Neuronal stem cell (in vitro differentiated cells): ENCODE data around the gene RHD.
"Not testable (repeated sequence)": the region's sequence is repeated elsewhere in the genome, so short reads cannot be mapped to it uniquely, and the experiment has no call there.

Source experiments
- DNase-seq: peaks from one replicate; pipeline ENCODE4 v3.0.0-alpha.2; 2013; ENCODE audit warnings: low spot score
- H2AFZ ChIP-seq: one replicate; pipeline ENCODE4 v1.6.1; 2013; ENCODE audit warnings: mild to moderate bottlenecking, low read length, inconsistent platforms
- H2AK5ac ChIP-seq: 2 replicates; pipeline ENCODE4 v1.6.1; 2013; ENCODE audit warnings: low read depth, mild to moderate bottlenecking, inconsistent platforms, low read length, moderate library complexity, mixed read lengths
- H2BK120ac ChIP-seq: 2 replicates; pipeline ENCODE4 v1.6.1; 2013; ENCODE audit warnings: low read depth, mild to moderate bottlenecking, inconsistent platforms, low read length, moderate library complexity, mixed read lengths
- H2BK12ac ChIP-seq: one replicate; pipeline ENCODE4 v1.6.1; 2013; ENCODE audit warnings: low read length, inconsistent platforms
- H2BK15ac ChIP-seq: 2 replicates; pipeline ENCODE4 v1.6.1; 2013; ENCODE audit warnings: mild to moderate bottlenecking, low read length, inconsistent platforms, mixed read lengths
- H2BK5ac ChIP-seq: one replicate; pipeline ENCODE4 v1.6.1; 2013; ENCODE audit warnings: inconsistent platforms, mild to moderate bottlenecking, low read length, moderate library complexity
- H3K14ac ChIP-seq: one replicate; pipeline ENCODE4 v1.6.1; 2013; ENCODE audit warnings: low read length, inconsistent platforms
- H3K18ac ChIP-seq: 2 replicates; pipeline ENCODE4 v1.6.1; 2013; ENCODE audit warnings: low read length, inconsistent platforms
- H3K23ac ChIP-seq: 2 replicates; pipeline ENCODE4 v1.6.1; 2013; ENCODE audit warnings: low read depth, mild to moderate bottlenecking, mixed read lengths, low read length, inconsistent platforms; ENCODE audit not compliant: poor library complexity
- H3K27ac ChIP-seq: replicated peaks from 3 replicates; pipeline ENCODE4 v1.5.1; 2013; ENCODE audit warnings: low read length, inconsistent platforms
- H3K27me3 ChIP-seq, 3 experiments: 2 replicates each; pipeline ENCODE4 v1.6.1; 2013; ENCODE audit warnings: low read length in 3 of 3, mild to moderate bottlenecking in 2 of 3, inconsistent platforms in 1 of 3, low read depth in 1 of 3, mixed read lengths in 1 of 3, moderate library complexity in 1 of 3; ENCODE audit not compliant: control insufficient read depth in 3 of 3, insufficient read depth in 3 of 3
- H3K36me3 ChIP-seq, 2 donors: replicated peaks in 1 of 2; 2 replicates each; pipeline ENCODE4 v1.6.1; 2013; ENCODE audit warnings: low read length in 2 of 2; ENCODE audit not compliant: control insufficient read depth in 2 of 2, insufficient read depth in 2 of 2
- H3K4ac ChIP-seq: 2 replicates; pipeline ENCODE4 v1.6.1; 2013; ENCODE audit warnings: inconsistent platforms, mild to moderate bottlenecking, low read length, moderate library complexity
- H3K4me1 ChIP-seq, 2 donors: 1 replicate in 1 of 2; 2 replicates in 1 of 2; pipeline ENCODE4 v1.6.1; 2013; ENCODE audit warnings: low read length in 2 of 2, low read depth in 1 of 2; ENCODE audit not compliant: control insufficient read depth in 2 of 2, insufficient read depth in 1 of 2
- H3K4me2 ChIP-seq: one replicate; pipeline ENCODE4 v1.6.1; 2013; ENCODE audit warnings: mild to moderate bottlenecking, low read length, inconsistent platforms; ENCODE audit not compliant: insufficient read depth, poor library complexity, severe bottlenecking
- H3K4me3 ChIP-seq, 2 donors: 2 replicates each; pipeline ENCODE4 v1.5.1; 2013; ENCODE audit warnings: low read length in 2 of 2, mild to moderate bottlenecking in 2 of 2, inconsistent platforms in 1 of 2, moderate library complexity in 1 of 2
- H3K79me1 ChIP-seq: one replicate; pipeline ENCODE4 v1.6.1; 2013; ENCODE audit warnings: low read depth, mild to moderate bottlenecking, inconsistent platforms, low read length, moderate library complexity
- H3K9ac ChIP-seq: one replicate; pipeline ENCODE4 v1.6.1; 2013; ENCODE audit warnings: mild to moderate bottlenecking, low read depth, low read length, inconsistent platforms; ENCODE audit not compliant: poor library complexity
- H3K9me3 ChIP-seq, 2 donors: replicated peaks in 1 of 2; 2 replicates each; pipeline versions ENCODE3 to v1.6.1; 2013; ENCODE audit warnings: low read length in 2 of 2, mild to moderate bottlenecking in 2 of 2, inconsistent platforms in 1 of 2, low read depth in 1 of 2, mixed read lengths in 1 of 2, moderate library complexity in 1 of 2; ENCODE audit not compliant: control insufficient read depth in 2 of 2, insufficient read depth in 1 of 2
- H4K8ac ChIP-seq: one replicate; pipeline ENCODE4 v1.6.1; 2013; ENCODE audit warnings: low read depth, mild to moderate bottlenecking, inconsistent platforms, low read length, moderate library complexity
- H4K91ac ChIP-seq: one replicate; pipeline ENCODE4 v1.6.1; 2013; ENCODE audit warnings: low read length, low read depth, mild to moderate bottlenecking, inconsistent platforms; ENCODE audit not compliant: poor library complexity
- WGBS, 2 donors: extraction: QIAGEN DNeasy Blood & Tissue Kit; methylation state at CpG; one replicate each; pipeline ENCODE4 v1.1.7; 2013; ENCODE audit warnings: missing lambda C conversion rate in 2 of 2, mixed read lengths in 1 of 2; ENCODE audit not compliant: insufficient read length in 2 of 2, insufficient replicate concordance in 1 of 2; ENCODE audit errors: extremely low coverage in 2 of 2; 5-methylcytosine and 5-hydroxymethylcytosine counted together

Gene RHD

DNA sequence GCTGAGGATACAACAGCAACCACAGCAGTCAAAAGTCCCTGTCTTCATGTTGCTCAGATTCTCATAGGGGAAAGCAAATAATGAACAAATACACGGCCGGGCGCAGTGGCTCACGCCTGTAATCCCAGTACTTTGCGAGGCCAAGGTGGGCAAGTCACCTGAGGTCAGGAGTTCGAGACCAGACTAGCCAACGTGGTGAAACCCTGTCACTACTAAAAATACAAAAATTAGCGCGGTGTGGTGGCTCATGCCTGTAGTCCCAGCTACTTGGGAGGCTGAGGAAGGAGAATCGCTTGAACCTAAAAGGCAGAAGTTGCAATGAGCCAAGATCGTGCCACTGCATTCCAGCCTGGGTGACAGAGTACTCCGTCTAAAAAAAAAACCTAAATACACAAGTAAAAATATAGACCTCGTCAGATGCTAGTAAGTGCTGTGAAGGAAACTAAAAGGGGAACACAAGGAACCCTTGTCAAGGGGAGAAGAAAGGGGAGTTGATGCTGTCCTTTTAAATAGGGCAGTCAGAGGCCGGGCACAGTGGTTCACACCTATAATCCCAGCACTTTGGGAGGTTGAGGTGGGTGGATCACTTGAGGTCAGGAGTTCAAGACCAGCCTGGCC lies 4.1 kb upstream of the RHD start:
- H3K4me1 ChIP-seq, H3K9ac ChIP-seq, H3K27ac ChIP-seq, H3K9me3 ChIP-seq, H3K79me1 ChIP-seq, H4K8ac ChIP-seq, DNase-seq, H2BK12ac ChIP-seq, H3K23ac ChIP-seq, H3K18ac ChIP-seq, H4K91ac ChIP-seq, H2BK5ac ChIP-seq, H3K27me3 ChIP-seq, H3K14ac ChIP-seq, H3K36me3 ChIP-seq, H2AK5ac ChIP-seq, H2BK120ac ChIP-seq, H2BK15ac ChIP-seq, H3K4ac ChIP-seq: not testable (repeated sequence)
- H2AFZ ChIP-seq = peak overlapping the region; percentile 85
- no CpG with 5 or more reads among the region's 14 CpGs for WGBS, 2 donors
- H3K4me3 ChIP-seq = peak overlapping the region; percentile 36 to 71
- H3K4me2 ChIP-seq = peak overlapping the region; percentile 45

DNA sequence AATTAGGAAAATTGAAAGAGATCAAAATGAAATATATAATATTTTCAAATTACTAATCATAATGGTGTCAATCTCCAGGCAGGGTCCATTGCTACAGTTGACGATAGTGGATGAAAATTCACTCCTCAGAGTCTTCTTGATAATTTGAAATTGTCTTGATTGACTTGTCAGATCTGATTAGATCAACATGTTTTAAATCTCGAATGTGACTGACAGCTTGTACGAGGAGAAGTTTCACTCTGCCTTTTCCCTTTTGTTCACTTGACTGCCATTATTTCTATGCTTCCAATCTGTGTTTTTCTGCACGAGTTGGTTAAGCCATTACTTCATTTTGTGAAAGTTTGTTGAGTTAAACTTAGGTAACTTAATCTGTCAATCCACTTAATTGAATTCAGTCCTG lies 3.3 kb downstream of the RHD start:
- H2BK15ac ChIP-seq, H4K8ac ChIP-seq, H3K9ac ChIP-seq, DNase-seq, H3K4me3 ChIP-seq, H3K14ac ChIP-seq, H3K18ac ChIP-seq, H3K4me2 ChIP-seq, H3K4me1 ChIP-seq, H3K9me3 ChIP-seq, H3K36me3 ChIP-seq, H3K79me1 ChIP-seq, H2AFZ ChIP-seq, H2BK5ac ChIP-seq, H2AK5ac ChIP-seq, H2BK120ac ChIP-seq, H3K23ac ChIP-seq, H3K4ac ChIP-seq, H3K27me3 ChIP-seq, H2BK12ac ChIP-seq, H4K91ac ChIP-seq, H3K27ac ChIP-seq: not testable (repeated sequence)
- no CpG with 5 or more reads among the region's 4 CpGs for WGBS, 2 donors

DNA sequence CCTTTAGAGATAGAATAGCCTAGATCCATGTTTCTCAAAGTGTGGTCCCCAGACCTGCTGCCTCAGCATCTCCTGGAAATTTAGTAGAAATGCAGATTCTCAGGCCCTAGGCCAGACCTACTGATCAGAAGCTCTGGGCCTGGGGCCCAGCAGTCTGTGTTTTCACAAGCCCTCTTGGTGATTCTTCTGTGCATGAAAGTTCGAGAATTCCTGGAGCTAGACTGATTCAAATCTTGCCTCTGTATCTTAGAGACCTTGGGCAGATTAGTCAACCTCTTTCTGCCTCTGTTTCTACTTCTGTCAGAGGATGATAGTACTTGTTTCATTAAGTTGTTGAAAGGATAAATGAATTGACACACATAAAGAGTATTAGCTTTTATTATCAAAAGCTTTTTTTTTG lies 5.0 kb downstream of the RHD start:
- not testable (repeated sequence) for H2AFZ ChIP-seq, H3K14ac ChIP-seq, H3K4me1 ChIP-seq, H3K23ac ChIP-seq, H4K8ac ChIP-seq, H2BK5ac ChIP-seq, H3K4ac ChIP-seq, H2BK120ac ChIP-seq, H3K4me3 ChIP-seq, H2BK12ac ChIP-seq, H3K79me1 ChIP-seq, H2BK15ac ChIP-seq, H3K4me2 ChIP-seq, H3K9me3 ChIP-seq, H4K91ac ChIP-seq, DNase-seq, H3K9ac ChIP-seq, H3K36me3 ChIP-seq, H3K27ac ChIP-seq, H2AK5ac ChIP-seq, H3K27me3 ChIP-seq, H3K18ac ChIP-seq
- WGBS, 2 donors = no CpG with 5 or more reads among the region's 1 CpG

DNA sequence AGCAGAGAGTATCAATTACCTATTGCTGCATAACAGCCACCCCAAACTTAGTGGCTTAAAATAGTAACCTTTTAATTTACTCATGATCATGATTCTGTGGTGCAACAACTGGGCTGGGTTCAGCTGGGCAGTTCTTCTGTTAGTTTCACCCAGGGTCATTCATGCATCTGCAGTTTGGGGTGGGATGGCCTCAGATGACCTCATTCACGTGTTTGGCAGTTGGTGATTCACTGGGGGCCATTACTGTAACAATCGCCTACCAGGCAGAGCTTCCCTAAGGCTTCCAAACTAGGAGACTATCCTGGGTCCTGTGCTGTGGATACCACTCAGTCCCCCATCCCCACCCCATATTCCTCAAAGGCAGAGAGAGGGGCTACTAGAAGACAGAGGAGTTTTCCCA lies 6.0 kb downstream of the RHD start:
- not testable (repeated sequence) for H4K8ac ChIP-seq, H2AFZ ChIP-seq, H2BK120ac ChIP-seq, H3K4me1 ChIP-seq, H3K9me3 ChIP-seq, H2AK5ac ChIP-seq, H2BK5ac ChIP-seq, DNase-seq, H4K91ac ChIP-seq, H3K36me3 ChIP-seq, H3K9ac ChIP-seq, H3K27ac ChIP-seq, H3K4ac ChIP-seq, H3K4me2 ChIP-seq, H2BK12ac ChIP-seq, H3K18ac ChIP-seq, H3K79me1 ChIP-seq, H2BK15ac ChIP-seq, H3K14ac ChIP-seq, H3K27me3 ChIP-seq, H3K4me3 ChIP-seq, H3K23ac ChIP-seq
- WGBS, 2 donors = no CpG with 5 or more reads among the region's 2 CpGs
